ENCODE results near the gene PLEKHH3.
"Not testable (repeated sequence)": the region's sequence is repeated elsewhere in the genome, so short reads cannot be mapped to it uniquely, and the experiment has no call there.

Gene PLEKHH3

DNA sequence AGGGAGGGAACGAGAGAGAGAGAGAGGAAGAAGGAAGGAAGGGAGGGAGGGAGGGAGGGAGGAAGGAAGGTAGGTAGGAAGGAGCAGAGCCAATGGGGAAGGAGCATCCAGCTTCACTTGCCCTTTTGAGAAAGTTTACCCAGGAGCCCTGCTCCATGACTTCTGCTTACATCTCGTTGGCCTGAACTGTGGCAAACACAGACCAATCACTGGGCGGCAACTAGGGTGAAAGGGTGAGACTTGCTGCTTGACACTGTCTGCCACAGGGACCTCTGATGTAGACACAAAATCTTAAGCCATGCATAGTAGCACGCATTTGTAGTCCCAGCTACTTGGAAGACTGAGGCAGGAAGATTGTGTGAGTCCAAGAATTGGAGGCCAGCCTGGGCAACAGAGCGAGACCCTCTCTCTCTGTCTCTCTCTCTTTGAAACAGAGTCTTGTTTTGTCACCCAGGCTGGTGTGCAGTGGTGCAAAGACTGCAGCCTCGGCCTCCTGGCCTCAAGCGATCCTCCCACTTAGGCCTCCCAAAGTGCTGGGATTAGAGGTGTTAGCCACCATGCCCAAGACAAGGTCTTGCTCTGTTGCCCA lies 37.2 kb downstream of the PLEKHH3 start:
- TF ChIP-seq, protein P1, sequence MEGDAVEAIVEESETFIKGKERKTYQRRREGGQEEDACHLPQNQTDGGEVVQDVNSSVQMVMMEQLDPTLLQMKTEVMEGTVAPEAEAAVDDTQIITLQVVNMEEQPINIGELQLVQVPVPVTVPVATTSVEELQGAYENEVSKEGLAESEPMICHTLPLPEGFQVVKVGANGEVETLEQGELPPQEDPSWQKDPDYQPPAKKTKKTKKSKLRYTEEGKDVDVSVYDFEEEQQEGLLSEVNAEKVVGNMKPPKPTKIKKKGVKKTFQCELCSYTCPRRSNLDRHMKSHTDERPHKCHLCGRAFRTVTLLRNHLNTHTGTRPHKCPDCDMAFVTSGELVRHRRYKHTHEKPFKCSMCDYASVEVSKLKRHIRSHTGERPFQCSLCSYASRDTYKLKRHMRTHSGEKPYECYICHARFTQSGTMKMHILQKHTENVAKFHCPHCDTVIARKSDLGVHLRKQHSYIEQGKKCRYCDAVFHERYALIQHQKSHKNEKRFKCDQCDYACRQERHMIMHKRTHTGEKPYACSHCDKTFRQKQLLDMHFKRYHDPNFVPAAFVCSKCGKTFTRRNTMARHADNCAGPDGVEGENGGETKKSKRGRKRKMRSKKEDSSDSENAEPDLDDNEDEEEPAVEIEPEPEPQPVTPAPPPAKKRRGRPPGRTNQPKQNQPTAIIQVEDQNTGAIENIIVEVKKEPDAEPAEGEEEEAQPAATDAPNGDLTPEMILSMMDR (IDR thresholded peaks at IDR 0.05; ENCODE audit: extremely low read depth, missing control alignments), result no peak
- no peak for DNase-seq (ENCODE audit: low spot score)

DNA sequence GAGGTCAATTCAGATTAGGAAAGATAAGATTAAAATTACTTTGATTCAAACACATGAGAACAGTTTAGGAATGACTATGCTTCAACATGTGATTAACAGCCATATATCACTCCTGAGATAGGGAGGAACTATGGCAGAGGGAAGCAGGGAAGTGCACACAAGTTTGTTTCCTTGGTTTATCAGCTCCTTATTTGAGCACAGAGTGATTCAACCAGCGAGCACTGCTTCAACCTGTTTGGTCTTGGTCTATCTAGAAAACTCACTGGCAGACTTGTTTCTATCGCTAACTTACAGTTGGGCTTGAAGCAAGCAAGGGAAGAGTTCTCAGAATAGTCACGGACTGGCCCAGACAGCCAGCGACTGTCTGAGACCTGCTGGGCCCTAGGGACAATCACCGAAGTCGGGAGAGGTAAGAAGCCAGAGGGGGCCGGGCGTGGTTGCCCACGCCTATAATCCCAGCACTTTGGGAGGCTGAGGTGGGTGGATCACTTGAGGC lies 43.8 kb downstream of the PLEKHH3 start:
- no peak for DNase-seq (ENCODE audit: low spot score)
- TF ChIP-seq, protein P1 (IDR thresholded peaks at IDR 0.05; ENCODE audit: extremely low read depth, missing control alignments), result no peak

DNA sequence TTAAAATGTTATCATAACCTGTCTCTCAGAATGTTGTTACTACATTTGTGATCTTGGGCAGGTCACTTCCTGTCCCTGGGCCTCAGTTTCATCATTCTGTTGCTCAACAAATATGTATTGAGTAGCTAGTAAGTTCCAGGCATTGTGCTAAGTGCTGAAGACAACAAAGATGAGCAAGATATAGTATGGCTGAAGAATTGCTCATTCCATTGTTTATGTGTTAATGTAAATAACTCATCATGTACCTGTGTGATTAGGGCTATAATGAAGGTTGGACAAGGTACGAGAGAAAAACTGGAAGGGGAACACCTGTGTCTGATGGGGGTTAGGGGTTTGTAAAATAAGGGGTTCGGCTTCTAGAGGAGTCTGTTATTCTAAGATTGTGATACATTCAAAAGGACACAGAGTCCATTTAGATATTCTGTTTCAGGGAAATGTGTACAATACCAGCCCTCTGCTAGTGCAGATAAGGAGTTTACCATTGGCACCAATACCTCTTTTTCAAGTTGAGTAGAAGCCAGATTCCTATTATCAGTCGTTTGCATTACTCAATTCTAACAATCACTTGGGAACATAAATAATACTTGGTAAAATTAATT lies 47.3 kb downstream of the PLEKHH3 start:
- DNase-seq (ENCODE audit: low spot score), result no peak
- TF ChIP-seq, protein P1 (IDR thresholded peaks at IDR 0.05; ENCODE audit: extremely low read depth, missing control alignments), result no peak

- not testable (repeated sequence) for DNase-seq (ENCODE audit: low spot score)
Measured at GRCh38 chr17:42627032-42627764, 49.6 kb downstream of the PLEKHH3 start.

DNA sequence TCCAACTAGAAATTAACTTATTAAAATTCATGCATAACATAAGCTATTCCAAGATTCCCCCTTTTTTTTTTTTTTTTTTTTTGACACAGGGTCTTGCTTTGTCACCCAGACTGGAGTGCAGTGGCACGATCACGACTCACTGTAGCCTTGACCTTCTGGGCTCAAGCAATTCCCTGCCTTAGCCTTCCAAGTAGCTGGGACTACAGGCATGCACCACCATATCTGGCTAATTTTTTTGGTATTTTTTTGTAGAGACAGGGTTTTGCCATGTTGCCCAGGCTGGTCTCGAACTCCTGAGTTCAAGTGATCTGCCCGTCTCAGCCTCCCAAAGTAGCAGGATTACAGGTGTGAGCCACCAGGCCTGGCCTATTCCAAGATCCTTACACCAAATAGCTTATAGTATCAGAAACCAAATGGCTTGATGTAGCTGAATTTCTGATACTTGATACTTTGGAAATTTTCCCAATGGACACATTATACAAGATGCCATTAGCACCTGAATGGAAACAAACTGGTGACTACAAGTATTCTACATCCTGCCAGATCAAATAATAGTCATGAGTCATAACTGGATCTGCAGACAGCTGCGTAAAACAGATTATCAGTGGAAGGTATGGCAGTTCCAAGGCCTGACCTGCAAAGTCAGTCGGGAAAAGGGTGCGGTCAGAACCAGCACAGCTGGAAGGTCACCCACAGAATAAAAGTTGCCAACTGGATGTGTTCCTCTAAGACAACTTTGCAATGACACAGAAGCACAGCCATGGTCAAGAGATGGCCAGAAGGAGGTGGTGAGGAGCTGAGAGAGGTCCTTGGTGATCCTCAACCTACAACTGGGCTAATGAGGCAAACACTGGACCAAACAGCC lies 52.8 kb downstream of the PLEKHH3 start:
- no peak for DNase-seq (ENCODE audit: low spot score)
- TF ChIP-seq, protein P1 (IDR thresholded peaks at IDR 0.05; ENCODE audit: extremely low read depth, missing control alignments), result no peak

- no peak for DNase-seq (ENCODE audit: low spot score)
- TF ChIP-seq, protein P1 (IDR thresholded peaks at IDR 0.05; ENCODE audit: extremely low read depth, missing control alignments), result no peak
Measured at GRCh38 chr17:42623271-42623670, 53.5 kb downstream of the PLEKHH3 start.

GRCh38 chr17:42621987-42622386 lies 54.8 kb downstream of the PLEKHH3 start:
- not testable (repeated sequence) for DNase-seq (ENCODE audit: low spot score)

All from GM20000 (cell line).